AG08396 (cell line): ENCODE measurements around the gene ZNF330.

Source experiments
- DNase-seq: peaks from one replicate; pipeline ENCODE4 v3.0.0; 2012; ENCODE audit warnings: low spot score, mixed read lengths

Gene ZNF330

GRCh38 chr4:141233673-141234072, 13.0 kb downstream of the ZNF330 start:
- DNase-seq: no peak

DNA sequence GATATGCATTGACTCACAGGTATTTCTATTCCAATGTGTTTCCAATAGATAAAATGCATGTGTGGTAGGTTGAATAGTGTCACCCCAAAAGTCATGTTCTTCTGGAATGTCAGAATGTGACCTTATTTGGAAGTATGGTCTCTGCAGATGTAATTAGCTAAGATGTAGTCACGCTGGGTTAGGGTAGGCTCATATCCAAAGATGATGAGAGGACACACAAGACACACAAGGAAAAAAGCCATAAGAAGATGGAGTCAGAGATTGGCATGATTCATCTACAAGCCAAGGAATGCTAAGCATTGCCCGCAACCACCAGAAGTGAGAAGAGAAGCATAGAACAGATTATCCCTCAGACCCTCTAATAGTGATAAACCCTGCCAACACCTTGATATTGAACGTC, 17.5 kb downstream of the ZNF330 start:
- no peak for DNase-seq

- no peak for DNase-seq
Measured at GRCh38 chr4:141240259-141240658, 19.6 kb downstream of the ZNF330 start.

GRCh38 chr4:141240671-141241070, 20.0 kb downstream of the ZNF330 start:
- no peak for DNase-seq

- no peak for DNase-seq
Measured at GRCh38 chr4:141241986-141242385, 21.3 kb downstream of the ZNF330 start.

- DNase-seq: no peak
Measured at GRCh38 chr4:141244419-141244818, 23.7 kb downstream of the ZNF330 start.

- DNase-seq: peak; percentile 21
Measured at GRCh38 chr4:141246243-141246642, 25.5 kb downstream of the ZNF330 start.

- no peak for DNase-seq
Measured at GRCh38 chr4:141246683-141247429, 26.2 kb downstream of the ZNF330 start.

- DNase-seq: no peak
Measured at GRCh38 chr4:141247430-141247780, 26.7 kb downstream of the ZNF330 start.

DNA sequence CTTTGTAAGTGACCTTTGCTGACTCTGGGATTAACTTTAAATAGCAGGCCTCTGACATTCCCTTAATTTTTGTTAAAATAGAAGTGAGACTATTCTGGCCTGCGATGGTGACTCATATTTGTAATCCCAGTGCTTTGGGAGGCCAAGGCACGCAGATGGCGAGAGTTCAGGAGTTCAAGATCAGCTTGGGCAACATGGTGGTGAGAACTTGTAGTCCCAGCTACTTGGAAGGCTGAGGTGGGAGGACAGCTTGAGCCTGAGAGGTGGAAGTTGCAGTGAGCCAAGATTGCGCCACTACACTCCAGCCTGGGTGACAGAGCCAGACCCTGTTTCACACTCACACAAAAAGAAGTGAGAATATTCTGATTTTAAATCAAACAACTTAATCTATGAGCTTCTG, 27.3 kb downstream of the ZNF330 start:
- DNase-seq: no peak

DNA sequence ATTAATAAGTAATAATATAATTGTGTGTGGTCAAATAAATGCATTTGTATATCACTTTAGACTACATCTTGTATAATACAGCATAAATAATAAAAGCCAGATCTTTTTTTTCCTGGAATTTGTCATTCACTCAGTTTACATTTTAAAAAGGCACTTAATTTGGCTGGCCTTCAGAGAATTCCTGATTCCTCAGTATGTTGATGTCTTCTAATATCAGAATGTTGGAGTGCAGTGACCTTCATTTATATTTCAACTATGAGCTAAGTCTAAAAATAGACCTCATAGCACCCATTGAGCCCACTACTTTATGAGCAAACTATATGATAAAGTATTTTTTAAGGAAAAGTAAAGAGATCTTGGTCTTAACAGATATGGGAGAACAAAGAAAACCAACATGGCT, 27.8 kb downstream of the ZNF330 start:
- no peak for DNase-seq

DNA sequence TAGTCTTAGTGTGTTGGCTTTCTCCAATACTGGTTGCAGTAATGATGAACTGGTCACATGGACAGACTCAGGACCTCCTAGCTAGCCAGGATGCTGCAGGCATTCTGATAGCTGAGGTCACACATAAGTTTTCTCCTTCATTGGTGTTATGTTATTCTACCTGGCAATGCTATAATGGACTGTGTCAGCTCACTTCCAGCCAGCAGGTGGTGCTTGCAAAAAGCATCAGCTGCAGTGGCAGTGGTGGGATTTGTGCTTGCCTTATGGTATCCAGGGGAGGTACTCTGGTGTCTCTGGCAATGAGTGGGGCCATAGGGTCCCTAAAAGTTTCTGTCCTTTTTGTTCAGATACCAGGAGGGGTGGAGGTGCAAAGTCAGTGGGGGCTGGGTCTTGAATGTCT, 33.6 kb downstream of the ZNF330 start:
- DNase-seq: no peak

DNA sequence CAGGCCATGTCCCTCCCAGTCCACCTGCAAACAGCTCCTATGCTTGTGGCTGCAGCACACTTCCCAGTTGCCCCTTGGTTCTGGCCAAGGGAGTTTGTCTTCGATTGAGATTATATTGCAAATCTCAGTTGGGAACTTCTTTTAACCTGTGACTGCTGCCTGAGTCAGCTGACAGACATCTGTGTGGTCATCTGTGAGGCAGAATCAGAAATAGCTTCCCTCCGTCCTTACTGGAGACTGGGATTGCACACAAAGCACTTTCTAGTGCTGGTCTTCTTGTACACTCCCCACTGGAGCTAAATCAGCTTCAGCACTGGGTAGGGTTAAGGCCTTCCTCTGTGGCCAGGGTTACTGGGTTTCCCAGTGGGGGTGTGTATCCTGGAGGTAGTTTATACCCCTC, 34.3 kb downstream of the ZNF330 start:
- no peak for DNase-seq

GRCh38 chr4:141258558-141258957, 37.9 kb downstream of the ZNF330 start:
- DNase-seq: no peak

DNA sequence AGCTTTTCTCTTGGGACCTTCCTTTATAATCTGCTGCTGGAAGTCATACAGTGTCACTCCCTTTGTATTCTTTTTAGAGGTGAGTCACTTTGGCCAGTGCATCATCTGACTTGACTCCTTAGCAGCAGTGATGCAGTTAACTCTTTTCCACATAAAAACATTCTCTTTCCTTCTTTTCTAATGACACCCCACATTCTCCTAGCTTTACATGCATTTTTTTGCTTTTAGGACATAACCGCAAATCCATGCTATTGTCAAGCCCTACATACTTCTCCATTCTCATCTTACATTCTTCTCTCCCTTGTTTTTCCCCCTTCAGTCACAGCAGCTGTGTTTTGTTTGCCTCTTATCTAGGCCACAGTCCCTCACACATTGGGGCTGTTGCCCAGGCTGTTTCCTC, 55.1 kb downstream of the ZNF330 start:
- peak; percentile 61 for DNase-seq

DNA sequence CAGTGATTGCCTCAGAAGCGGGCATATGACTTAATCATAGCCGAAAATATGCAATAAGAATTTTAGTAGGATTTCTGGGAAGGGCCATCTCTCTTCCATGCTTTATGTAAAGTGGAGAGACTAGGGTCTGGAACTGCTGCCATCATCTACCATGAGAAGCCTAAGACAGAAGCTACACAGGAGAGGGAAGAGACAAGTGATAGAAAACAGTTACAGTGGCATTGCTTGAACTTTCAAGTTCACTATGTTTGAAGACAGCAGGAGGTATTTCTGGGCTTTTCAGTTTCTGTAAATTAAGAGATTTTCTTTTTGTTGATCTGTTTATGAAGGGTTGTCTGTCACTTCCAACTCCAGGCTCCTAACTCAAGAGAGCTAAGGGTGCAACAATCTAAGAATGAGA, 62.5 kb downstream of the ZNF330 start:
- DNase-seq: no peak

DNA sequence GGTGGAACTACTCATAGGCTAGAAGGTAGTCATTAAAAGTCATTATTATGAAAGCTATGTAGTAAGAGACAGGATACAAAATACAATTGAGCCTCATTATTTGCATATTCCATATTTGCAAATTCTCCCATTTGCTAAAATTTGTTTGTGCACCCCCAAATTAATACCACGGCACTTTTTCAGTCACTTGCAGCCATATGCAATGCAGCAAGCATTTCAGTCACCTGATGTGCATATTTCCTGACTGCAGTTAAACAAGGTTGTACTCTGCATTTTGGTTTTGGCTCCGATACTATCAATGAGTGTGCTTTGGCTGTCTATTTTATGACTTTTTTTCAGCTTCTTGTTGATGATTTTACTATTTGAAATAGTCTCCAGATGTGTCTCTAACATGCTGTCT, 62.9 kb downstream of the ZNF330 start:
- DNase-seq: no peak
